ENCODE results near the gene MYPN. TPM values are rescaled to one million over a fixed set of nuclear protein-coding genes. Genes with fewer than 3 reads are reported as not detected.
"Not testable (repeated sequence)": the region's sequence is repeated elsewhere in the genome, so short reads cannot be mapped to it uniquely, and the experiment has no call there.

Gene MYPN
- not detected for total RNA-seq
- long read RNA-seq, partial matches to known transcripts: 0 of 1 reads
- long read RNA-seq, other reads (novel, unspliced or antisense): 1 of 1 reads

- DNase-seq (ENCODE audit: low spot score): no peak
These were observed at the start of gene MYPN for GRCh38 chr10:68109331-68109730. TSS of gene MYPN (plus strand) at chr10:68109488. CDS start at chr10:68121439, 11,951 bp downstream.

GRCh38 chr10:68067029-68067428, 42.3 kb upstream of the MYPN start:
- no peak for DNase-seq (ENCODE audit: low spot score)

- no peak for DNase-seq (ENCODE audit: low spot score)
These were observed 41.8 kb upstream of the MYPN start for GRCh38 chr10:68067508-68067907.

- DNase-seq (ENCODE audit: low spot score): no peak
These were observed 35.7 kb upstream of the MYPN start for GRCh38 chr10:68073631-68074030.

GRCh38 chr10:68074031-68074774, 35.1 kb upstream of the MYPN start:
- no peak for DNase-seq (ENCODE audit: low spot score)

GRCh38 chr10:68074775-68075549, 34.3 kb upstream of the MYPN start, which contains the start of gene HERC4:
TSS of gene HERC4 (minus strand) at chr10:68075283. CDS start at chr10:68073108, 2,175 bp downstream.
- DNase-seq (ENCODE audit: low spot score): peak; percentile 96

GRCh38 chr10:68075550-68076004, 33.7 kb upstream of the MYPN start:
- no peak for DNase-seq (ENCODE audit: low spot score)

GRCh38 chr10:68076081-68076480, 33.2 kb upstream of the MYPN start:
- not testable (repeated sequence) for DNase-seq (ENCODE audit: low spot score)

- DNase-seq (ENCODE audit: low spot score): no peak
These were observed 32.3 kb upstream of the MYPN start for GRCh38 chr10:68077026-68077425.

GRCh38 chr10:68079434-68079833, 29.9 kb upstream of the MYPN start:
- no peak for DNase-seq (ENCODE audit: low spot score)

GRCh38 chr10:68080853-68081431, 28.3 kb upstream of the MYPN start:
- DNase-seq (ENCODE audit: low spot score): no peak

- DNase-seq (ENCODE audit: low spot score): no peak
These were observed 27.4 kb upstream of the MYPN start for GRCh38 chr10:68081916-68082315.

- DNase-seq (ENCODE audit: low spot score): no peak
These were observed 26.4 kb upstream of the MYPN start for GRCh38 chr10:68082872-68083271.

GRCh38 chr10:68083953-68084352, 25.3 kb upstream of the MYPN start:
- no peak for DNase-seq (ENCODE audit: low spot score)

- no peak for DNase-seq (ENCODE audit: low spot score)
These were observed 24.8 kb upstream of the MYPN start for GRCh38 chr10:68084469-68084868.

GRCh38 chr10:68086011-68086410, 23.3 kb upstream of the MYPN start:
- DNase-seq (ENCODE audit: low spot score): no peak

- no peak for DNase-seq (ENCODE audit: low spot score)
These were observed 22.2 kb upstream of the MYPN start for GRCh38 chr10:68086910-68087684.

- no peak for DNase-seq (ENCODE audit: low spot score)
These were observed 21.4 kb upstream of the MYPN start for GRCh38 chr10:68087685-68088401.

- DNase-seq (ENCODE audit: low spot score): no peak
These were observed 20.5 kb upstream of the MYPN start for GRCh38 chr10:68088740-68089139.

GRCh38 chr10:68090586-68090985, 18.7 kb upstream of the MYPN start:
- no peak for DNase-seq (ENCODE audit: low spot score)

Data from mesenteric fat pad (tissue), 1 donor.